Neural crest cell (in vitro differentiated cells): ENCODE results near the gene TAOK1. TPM values are rescaled to one million over a fixed set of nuclear protein-coding genes. Genes with fewer than 3 reads are reported as not detected.

ENCODE experiments used
- DNase-seq: peaks from one replicate; pipeline ENCODE4 v3.0.0; 2021; ENCODE audit warnings: low read depth, mixed read lengths, low spot score
- H3K27ac Mint-ChIP-seq: one replicate; pipeline ENCODE4 v1.8.0; 2021; ENCODE audit warnings: mild to moderate bottlenecking, mixed read lengths; ENCODE audit not compliant: unreplicated experiment
- H3K27me3 Mint-ChIP-seq: 2 replicates; pipeline ENCODE4 v1.8.0; 2021; ENCODE audit warnings: low read depth, mild to moderate bottlenecking, mixed read lengths
- H3K36me3 Mint-ChIP-seq: 2 replicates; pipeline ENCODE4 v1.8.0; 2021; ENCODE audit warnings: low read depth, mild to moderate bottlenecking, mixed read lengths
- H3K4me1 Mint-ChIP-seq: 2 replicates; pipeline ENCODE4 v1.8.0; 2021; ENCODE audit warnings: mixed read lengths
- H3K4me3 Mint-ChIP-seq: one replicate; pipeline ENCODE4 v1.8.0; 2021; ENCODE audit warnings: mild to moderate bottlenecking, mixed read lengths
- H3K9me3 Mint-ChIP-seq: 2 replicates; pipeline ENCODE4 v1.8.0; 2021; ENCODE audit warnings: mixed read lengths
- total RNA-seq: library from RNA; stranded (reverse); gene quantifications from 2 replicates; pipeline ENCODE4 v1.2.1, GENCODE V29; 2021
- TF ChIP-seq, protein P1 (sequence below): fragments of 200-600 bp; sonication (generic); conservative IDR thresholded peaks from 2 replicates; pipeline ENCODE4 v1.5.0; 2021; ENCODE audit warnings: antibody characterized with exemption, mild to moderate bottlenecking

The TAOK1 gene
- total RNA-seq, 1 donor from 2014 or later = 81.9 TPM

DNA sequence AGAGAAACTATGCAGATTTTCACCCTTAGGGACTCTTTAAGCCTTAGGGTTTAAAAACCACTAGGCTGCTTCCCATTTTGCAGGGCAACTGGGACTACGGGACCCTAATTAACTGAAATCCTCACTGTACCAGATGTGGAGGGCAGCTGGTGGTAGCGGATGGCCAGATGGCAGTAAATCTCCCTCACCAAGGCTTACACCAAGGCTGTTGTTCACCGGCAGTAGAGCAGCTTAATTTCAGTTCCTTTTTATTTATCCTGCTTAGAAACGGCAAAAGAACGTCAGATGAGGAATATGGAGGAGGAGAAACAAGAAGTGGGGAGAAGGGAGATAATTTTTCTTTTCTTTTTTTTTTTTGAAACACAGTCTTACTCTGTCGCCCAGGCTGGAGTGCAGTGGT, 170.2 kb downstream of the TAOK1 start:
- H3K4me3 Mint-ChIP-seq = no peak overlapping the region
- no peaks in the 10 kb centered on the region for H3K4me1 Mint-ChIP-seq
- no peaks in the 10 kb centered on the region for H3K36me3 Mint-ChIP-seq
- no peaks in the 10 kb centered on the region for H3K9me3 Mint-ChIP-seq
- H3K27ac Mint-ChIP-seq = no peak overlapping the region
- no peak for DNase-seq
- H3K27me3 Mint-ChIP-seq = peaks cover 22% of the 10 kb centered on the region
- TF ChIP-seq, protein P1, sequence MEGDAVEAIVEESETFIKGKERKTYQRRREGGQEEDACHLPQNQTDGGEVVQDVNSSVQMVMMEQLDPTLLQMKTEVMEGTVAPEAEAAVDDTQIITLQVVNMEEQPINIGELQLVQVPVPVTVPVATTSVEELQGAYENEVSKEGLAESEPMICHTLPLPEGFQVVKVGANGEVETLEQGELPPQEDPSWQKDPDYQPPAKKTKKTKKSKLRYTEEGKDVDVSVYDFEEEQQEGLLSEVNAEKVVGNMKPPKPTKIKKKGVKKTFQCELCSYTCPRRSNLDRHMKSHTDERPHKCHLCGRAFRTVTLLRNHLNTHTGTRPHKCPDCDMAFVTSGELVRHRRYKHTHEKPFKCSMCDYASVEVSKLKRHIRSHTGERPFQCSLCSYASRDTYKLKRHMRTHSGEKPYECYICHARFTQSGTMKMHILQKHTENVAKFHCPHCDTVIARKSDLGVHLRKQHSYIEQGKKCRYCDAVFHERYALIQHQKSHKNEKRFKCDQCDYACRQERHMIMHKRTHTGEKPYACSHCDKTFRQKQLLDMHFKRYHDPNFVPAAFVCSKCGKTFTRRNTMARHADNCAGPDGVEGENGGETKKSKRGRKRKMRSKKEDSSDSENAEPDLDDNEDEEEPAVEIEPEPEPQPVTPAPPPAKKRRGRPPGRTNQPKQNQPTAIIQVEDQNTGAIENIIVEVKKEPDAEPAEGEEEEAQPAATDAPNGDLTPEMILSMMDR = no peak

DNA sequence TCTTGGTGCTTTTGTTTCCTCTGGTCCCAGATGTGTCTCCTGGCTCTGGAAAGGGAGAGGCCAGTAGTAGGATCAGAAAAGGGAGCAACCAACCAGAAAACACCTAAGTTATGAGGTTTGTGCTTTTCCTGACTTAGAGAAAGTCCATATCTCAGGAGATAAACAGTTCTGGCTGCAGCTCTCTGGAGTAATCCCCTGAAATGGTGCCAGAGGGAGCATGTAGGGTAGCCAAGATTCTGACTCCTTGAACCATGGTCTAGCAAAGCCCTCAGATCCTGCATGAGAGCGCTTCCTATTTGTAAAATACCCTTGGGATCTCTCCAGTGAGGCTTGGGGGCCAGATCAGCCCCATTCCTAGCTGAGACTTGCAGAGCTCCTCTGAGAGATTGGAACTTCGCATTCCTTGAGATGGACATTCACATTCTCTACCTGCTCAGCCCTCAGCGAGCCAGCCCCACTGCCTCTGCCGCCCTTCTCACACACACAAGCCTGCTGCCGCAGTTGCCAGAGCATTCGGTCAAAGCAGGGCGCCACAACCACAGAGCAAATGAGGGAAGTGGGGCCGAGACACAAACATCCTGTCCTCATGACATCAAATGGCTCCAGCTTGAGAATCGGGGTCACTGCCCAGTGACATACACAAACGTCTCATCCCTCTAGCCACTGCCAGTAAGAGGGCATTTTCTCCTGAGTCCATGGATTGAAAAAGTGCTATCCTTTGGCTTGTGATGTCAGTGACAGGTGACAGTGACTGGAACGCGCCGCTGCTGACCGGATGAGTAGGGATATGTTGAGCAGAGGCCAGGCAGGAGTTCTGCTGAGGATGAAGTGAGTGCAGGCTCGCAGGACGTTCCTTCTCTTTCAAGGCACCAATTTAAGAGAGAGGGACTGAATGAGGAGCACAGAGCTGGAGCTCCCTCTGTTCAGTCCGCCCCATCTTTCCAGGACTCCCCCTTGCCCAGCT, 171.7 kb downstream of the TAOK1 start:
- Mint-ChIP-seq H3K27me3 (peaks cover 32% of the 10 kb centered on the region), H3K9me3 (no peaks in the 10 kb centered on the region), H3K36me3 (no peaks in the 10 kb centered on the region), H3K4me3 (peak overlapping the region; percentile 16), H3K4me1 (peaks cover 7% of the 10 kb centered on the region), H3K27ac (no peak overlapping the region)
- DNase-seq = no peak
- TF ChIP-seq, protein P1 = no peak

DNA sequence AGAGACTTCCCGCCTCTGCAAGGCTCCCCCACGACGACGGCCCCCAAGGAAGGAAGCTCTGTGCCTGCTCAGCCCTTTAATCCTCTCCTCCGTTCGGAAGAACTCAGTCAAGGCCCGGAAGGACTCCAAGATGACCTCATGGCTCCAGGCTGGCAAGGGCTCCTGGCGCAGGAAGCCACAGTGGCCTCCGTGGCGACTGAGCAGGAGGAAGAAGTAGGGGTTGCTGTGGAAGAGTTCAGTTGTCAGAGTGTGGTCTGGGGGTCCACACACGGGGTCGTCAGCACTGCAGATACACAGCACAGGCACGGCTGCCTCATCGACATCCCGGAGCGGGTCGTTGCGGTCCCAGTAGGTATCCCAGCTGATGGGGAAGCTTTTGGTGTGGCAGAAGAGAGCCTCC, 172.5 kb downstream of the TAOK1 start:
- H3K4me1 Mint-ChIP-seq = peaks cover 7% of the 10 kb centered on the region
- H3K27me3 Mint-ChIP-seq = peaks cover 34% of the 10 kb centered on the region
- TF ChIP-seq, protein P1 = no peak
- H3K9me3 Mint-ChIP-seq = no peaks in the 10 kb centered on the region
- no peak overlapping the region for H3K27ac Mint-ChIP-seq
- no peak for DNase-seq
- H3K36me3 Mint-ChIP-seq = no peaks in the 10 kb centered on the region
- peak overlapping the region; percentile 16 for H3K4me3 Mint-ChIP-seq

DNA sequence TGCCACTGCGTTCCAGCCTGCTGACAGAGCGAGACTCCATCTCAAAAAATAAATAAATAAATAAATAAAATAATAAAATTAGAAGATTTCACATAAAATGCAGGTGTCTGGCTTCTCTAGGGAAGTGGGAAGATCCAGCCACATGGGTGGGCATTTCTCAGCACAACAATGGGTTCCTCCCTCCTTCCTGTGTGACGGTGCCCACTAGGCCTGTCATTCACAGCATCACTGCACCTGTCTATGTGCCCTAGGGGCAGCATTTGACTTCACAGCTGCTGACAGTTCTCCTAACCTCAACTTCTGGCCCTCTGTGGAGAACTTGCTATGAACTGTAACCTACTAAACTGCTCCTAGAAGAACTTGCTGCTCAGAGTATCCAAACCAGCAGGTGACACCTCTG, 173.7 kb downstream of the TAOK1 start:
- Mint-ChIP-seq H3K9me3 (no peaks in the 10 kb centered on the region), H3K4me3 (peak overlapping the region; percentile 8), H3K4me1 (peaks cover 12% of the 10 kb centered on the region), H3K27me3 (peaks cover 42% of the 10 kb centered on the region), H3K36me3 (no peaks in the 10 kb centered on the region), H3K27ac (no peak overlapping the region)
- TF ChIP-seq, protein P1 = no peak
- no peak for DNase-seq

DNA sequence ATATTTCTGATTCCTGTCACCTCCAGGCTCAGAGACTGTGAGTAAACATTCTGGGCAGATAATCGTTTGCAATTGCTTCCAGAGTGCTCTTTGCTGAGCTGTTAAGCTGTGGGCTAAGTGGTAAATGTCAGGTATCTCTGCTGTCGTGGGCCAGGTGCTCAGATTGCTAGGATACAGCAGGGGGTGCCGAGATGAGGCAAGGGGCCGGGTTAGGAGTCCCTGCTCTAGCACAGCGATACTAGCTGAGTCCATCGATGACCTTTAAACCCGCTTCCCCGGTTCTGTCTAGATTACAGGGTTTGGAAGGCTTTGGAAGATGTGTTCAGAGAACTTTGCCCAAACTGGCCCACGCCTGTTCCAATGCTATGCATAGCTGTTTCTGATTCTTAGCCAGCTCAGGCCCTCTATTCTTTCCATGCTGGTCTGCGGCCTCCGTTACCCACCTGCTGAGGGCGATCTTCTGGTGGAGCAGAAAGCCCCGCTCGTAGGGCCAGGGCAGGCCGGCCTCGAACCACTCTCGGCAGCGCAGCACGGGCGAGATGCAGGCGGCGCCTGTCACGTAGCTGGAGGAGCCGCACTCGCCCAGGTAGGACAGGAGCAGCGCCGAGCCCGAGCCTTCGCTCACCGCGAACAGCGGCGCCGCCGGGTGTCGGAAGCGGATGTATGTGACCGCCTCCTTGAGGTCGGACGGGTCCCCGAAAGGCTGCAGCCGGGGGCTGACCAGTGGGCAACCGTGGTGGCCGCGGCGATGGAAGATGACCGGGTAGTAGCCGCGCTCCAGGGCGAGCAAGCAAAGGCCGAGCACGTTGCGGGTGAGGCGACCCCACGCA, 175.7 kb downstream of the TAOK1 start:
- no peaks in the 10 kb centered on the region for H3K9me3 Mint-ChIP-seq
- peaks cover 21% of the 10 kb centered on the region for H3K4me1 Mint-ChIP-seq
- H3K27ac Mint-ChIP-seq = no peak overlapping the region
- H3K27me3 Mint-ChIP-seq = peaks cover 49% of the 10 kb centered on the region
- TF ChIP-seq, protein P1 = peak; percentile 35
- no peak for DNase-seq
- H3K4me3 Mint-ChIP-seq = peak overlapping the region; percentile 87
- H3K36me3 Mint-ChIP-seq = no peaks in the 10 kb centered on the region
